GM12874 (cell line): ENCODE results near the gene FJX1.

Experiments used
- CTCF ChIP-seq: IDR thresholded peaks from 2 replicates; pipeline ENCODE4 v1.5.1; 2011; ENCODE audit warnings: low read depth, mild to moderate bottlenecking, control low read depth, low read length, moderate library complexity; ENCODE audit not compliant: insufficient read depth

FJX1 gene

GRCh38 chr11:35584321-35584720 is 33.9 kb upstream of the FJX1 start:
- no peak for TF ChIP-seq CTCF

- no peak for TF ChIP-seq CTCF
Measured at GRCh38 chr11:35585416-35585815, 32.8 kb upstream of the FJX1 start.

- TF ChIP-seq CTCF: no peak
Measured at GRCh38 chr11:35586222-35586621, 32.0 kb upstream of the FJX1 start.

GRCh38 chr11:35587972-35588371 is 30.3 kb upstream of the FJX1 start:
- no peak for TF ChIP-seq CTCF

GRCh38 chr11:35588627-35589026 is 29.6 kb upstream of the FJX1 start:
- no peak for TF ChIP-seq CTCF

GRCh38 chr11:35589281-35589680 is 29.0 kb upstream of the FJX1 start:
- TF ChIP-seq CTCF: no peak

GRCh38 chr11:35590412-35590811 is 27.8 kb upstream of the FJX1 start:
- TF ChIP-seq CTCF: no peak

- no peak for TF ChIP-seq CTCF
Measured at GRCh38 chr11:35593143-35593542, 25.1 kb upstream of the FJX1 start.
